Loucy (cell line): ENCODE results near the gene DPP8.

ENCODE experiments used
- EZH2phosphoT487 ChIP-seq: fragments of 200-600 bp; IDR thresholded peaks from 2 replicates; pipeline ENCODE4 v1.6.1; 2018; ENCODE audit warnings: antibody characterized with exemption, mild to moderate bottlenecking, moderate library complexity, borderline replicate concordance
- TF ChIP-seq, protein P1 (sequence below): fragments of 200-600 bp; sonication (generic); conservative IDR thresholded peaks from 2 replicates; pipeline ENCODE4 v1.5.1; 2014; ENCODE audit warnings: mild to moderate bottlenecking, antibody characterized with exemption, low read length

DNA sequence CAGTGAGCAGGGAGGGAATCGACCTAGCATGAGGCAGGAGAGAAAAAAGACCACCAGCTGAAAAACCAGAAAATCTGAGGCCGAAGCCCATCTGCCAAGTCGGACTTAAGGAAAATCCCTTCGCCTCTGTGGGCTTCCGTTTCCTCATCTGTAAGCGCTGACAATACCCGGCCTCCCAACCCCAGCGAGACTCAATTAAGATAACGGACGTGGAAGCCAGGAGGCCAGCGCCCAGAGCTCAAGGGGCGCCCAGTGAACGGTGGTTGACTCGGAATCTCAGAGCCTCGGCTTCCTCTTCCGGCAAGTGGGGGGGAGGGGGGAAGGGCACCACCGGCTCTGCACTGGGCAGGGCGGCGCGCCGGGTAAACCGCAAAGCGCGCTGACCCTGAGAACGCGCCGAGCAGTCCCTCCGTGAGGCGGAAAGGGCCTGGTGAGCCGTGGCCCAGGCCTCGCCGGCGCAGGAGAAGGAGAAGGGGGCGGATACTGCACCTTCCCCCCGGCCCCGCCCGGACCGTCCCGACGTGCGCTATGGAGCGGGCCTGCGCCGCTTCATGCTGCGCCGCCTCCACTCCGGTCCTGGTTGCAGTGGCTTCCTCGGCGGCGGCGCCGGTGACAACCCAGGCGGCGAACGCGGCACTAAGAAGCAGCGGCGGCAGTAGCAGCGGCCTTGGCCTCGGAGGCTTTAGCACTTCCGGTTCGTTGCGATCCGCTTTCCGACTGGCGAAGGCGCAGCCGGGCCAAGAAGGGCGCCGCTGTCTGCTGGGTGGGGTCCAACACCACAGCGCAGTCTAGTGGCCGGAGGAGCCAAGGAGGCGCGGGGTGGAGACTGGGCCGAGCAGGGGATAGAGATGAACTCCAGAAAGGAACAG is at the start of gene DPP8:
- TF ChIP-seq EZH2phosphoT487: no peak
- TF ChIP-seq, protein P1, sequence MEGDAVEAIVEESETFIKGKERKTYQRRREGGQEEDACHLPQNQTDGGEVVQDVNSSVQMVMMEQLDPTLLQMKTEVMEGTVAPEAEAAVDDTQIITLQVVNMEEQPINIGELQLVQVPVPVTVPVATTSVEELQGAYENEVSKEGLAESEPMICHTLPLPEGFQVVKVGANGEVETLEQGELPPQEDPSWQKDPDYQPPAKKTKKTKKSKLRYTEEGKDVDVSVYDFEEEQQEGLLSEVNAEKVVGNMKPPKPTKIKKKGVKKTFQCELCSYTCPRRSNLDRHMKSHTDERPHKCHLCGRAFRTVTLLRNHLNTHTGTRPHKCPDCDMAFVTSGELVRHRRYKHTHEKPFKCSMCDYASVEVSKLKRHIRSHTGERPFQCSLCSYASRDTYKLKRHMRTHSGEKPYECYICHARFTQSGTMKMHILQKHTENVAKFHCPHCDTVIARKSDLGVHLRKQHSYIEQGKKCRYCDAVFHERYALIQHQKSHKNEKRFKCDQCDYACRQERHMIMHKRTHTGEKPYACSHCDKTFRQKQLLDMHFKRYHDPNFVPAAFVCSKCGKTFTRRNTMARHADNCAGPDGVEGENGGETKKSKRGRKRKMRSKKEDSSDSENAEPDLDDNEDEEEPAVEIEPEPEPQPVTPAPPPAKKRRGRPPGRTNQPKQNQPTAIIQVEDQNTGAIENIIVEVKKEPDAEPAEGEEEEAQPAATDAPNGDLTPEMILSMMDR: peak; percentile 87
